Nucleus accumbens (tissue), 56 donors: Measurements from ENCODE around the gene PGA4.
"Not testable (repeated sequence)": the region's sequence is repeated elsewhere in the genome, so short reads cannot be mapped to it uniquely, and the experiment has no call there.

Experiments
- DNase-seq, 56 donors: peaks; one replicate each; lab custom pipeline; 2025; lab: John Stamatoyannopoulos, UW

The PGA4 gene

DNA sequence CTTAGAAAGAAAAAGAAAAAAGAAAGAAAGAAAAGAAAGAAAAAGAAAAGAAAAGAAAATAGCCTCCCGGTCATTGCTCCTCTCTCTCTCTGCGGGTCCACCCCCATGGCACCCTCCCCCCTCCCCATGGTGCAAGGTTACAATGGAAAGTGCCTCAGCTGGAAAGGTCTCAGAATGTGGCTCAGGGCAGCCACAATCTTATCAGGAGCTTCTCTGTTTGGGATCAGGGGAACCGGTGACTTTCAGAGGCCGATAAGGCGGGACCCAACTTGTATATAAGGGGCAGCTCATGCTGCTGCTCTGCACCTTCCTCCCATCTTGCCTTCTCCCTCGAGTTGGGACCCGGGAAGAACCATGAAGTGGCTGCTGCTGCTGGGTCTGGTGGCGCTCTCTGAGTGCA lies at the start of gene PGA4:
Gene PGA4, plus strand, starts transcription at position 301 of the 400 bp plus-strand sequence. Its CDS starts 54 bp downstream, at position 355.
- DNase-seq = not testable (repeated sequence)

- DNase-seq = no peak
These were observed 49.8 kb upstream of the PGA4 start for GRCh38 chr11:61172356-61172755.

- no peak for DNase-seq
These were observed 49.3 kb upstream of the PGA4 start for GRCh38 chr11:61172888-61173287.

GRCh38 chr11:61173456-61173855 lies 48.7 kb upstream of the PGA4 start:
- no peak for DNase-seq

- no peak for DNase-seq
These were observed 47.9 kb upstream of the PGA4 start for GRCh38 chr11:61174273-61174672.

GRCh38 chr11:61174949-61175348 lies 47.2 kb upstream of the PGA4 start:
- DNase-seq = no peak

- no peak for DNase-seq
These were observed 45.7 kb upstream of the PGA4 start for GRCh38 chr11:61176446-61176845.

DNA sequence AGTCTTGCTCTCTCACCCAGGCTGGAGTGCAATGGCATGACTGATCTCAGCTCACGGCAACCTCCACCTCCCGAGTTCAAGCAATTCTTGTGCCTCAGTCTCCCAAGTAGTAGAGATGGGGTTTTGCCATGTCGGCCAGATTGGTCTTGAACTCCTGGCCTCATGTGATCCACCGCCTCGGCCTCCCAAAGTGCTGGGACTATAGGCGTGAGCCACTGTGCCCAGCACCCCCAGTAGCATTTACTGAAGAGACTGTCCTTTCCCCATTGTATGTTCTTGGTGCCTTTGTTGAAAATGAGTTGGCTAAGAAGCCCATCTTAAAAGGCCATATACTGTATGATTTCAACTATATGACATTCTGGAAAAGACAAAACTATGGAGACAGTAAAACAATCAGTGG lies 41.9 kb upstream of the PGA4 start:
- not testable (repeated sequence) for DNase-seq

DNA sequence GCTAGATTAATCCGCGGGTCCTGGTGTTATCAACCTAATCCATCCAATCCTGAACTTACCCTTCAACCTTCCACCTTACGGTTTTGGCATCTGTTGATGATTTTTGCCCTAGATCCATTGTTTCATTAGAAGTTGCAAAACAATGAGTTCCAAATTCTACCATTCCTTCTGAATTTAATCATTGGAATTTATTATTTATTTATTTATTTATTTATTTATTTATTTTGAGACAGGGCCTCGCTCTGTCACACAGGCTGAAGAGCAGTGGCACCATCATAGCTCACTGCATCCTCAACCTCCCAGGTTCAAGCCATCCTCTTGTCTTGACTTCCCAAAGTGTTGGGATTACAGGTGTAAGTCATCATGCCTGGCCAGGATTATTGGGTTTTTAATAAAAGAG lies 40.7 kb upstream of the PGA4 start:
- no peak for DNase-seq

GRCh38 chr11:61183645-61184044 lies 38.5 kb upstream of the PGA4 start:
- DNase-seq = no peak

DNA sequence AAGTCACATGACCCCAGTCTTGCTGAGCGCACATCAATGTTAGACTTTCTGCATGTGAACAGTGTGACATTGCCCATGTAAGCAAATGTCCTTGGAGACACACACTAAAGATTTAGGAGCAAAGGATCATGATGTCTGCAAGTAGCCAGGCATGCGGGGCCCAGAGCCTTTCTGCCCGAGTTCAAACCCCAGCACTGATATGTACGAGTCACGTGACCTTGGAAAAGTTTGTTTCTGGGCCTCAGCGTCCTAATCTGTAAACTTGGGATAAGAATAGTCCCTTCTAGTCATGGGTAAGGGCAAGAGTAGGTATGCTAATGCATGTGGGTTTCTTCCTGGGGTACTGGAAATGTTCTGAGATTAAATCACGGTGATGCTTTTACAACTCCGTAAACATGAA lies 35.6 kb upstream of the PGA4 start:
- DNase-seq = no peak

DNA sequence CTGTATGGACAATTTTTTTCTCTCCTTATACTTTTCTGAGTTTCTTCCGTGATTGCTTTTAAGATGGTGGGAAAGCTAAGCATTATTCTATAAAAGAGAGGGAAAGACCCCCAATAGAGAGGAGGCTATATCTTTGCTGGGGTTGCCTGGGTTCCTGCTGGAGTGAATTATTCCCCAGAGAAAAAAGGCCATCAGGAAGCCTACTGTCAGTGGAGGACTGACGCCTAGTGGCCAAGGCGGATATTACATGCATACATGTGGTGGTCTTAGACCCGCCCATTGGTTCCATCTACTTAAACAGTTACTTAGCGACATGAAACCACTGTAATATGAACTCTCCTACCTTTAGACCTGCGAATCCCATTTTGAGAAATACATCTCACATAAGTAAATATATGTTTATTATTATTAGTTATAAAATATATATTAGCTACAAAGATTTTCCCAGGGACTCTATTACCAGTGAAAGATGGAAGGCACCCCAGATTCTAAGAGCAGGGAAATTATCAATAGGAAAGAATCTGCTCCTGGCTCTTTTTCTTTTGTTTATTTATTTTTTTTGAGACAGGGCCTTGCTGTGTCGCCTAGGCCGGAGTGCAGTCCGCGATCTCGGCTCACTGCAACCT lies 34.5 kb upstream of the PGA4 start:
- peak in 39 of 56 donors; percentile 1 to 85 (median 28) for DNase-seq

GRCh38 chr11:61189933-61190332 lies 32.2 kb upstream of the PGA4 start:
- DNase-seq = no peak

DNA sequence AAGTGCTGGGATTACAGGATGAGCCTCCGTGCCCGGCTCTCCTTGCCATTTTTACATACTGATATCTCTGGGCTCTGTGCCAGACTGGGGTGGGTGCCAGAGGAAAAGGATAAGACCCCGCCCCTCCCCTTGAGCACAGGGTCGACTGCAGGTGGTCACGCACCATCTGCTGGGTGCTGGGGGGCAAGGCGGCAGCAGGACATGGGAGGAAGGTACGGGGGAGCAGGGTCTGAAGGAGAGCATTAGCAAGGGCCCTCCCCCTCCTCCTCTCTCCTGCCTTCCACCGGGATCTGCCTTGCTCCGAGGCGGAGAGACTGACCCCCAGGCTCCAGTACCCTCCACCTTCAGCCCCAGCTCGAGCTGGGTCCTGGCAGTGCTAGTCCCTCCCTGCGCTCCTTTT lies 28.6 kb upstream of the PGA4 start:
- DNase-seq = no peak

- no peak for DNase-seq
These were observed 27.9 kb upstream of the PGA4 start for GRCh38 chr11:61194169-61194671.

DNA sequence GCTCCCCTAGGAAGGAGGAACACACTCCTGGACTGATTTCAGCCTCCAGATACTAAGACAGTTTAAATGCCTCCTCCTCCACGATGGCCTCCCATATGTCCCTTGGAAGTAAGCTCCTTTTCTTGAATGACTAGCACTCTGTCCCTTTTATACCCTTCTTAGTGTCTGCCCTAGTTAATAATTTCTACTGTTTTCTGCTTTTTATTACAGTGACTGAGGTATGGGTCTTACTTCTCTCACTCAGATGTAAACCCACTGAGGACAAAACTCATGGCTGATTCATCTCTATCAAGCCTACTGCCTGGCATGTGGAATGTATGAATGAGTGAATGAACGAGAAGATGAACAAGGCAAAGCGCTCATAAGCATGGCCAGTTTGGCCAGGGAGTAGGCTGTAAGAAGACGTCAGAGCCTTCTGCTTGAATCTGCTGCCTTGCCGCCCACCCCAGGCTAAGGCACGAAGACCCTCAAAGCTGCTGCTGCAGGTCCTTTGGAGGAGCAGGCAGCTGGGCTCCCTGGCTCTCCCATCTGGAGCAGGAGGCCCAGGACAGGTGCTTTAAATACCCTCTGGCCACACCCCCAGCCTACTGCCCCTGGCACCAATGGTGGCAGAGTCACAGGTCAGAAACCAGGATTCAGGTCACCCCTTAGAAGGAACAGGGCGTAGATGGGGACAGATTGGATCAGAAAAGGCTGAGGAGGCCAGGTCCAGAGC lies 27.0 kb upstream of the PGA4 start:
- DNase-seq = no peak

- DNase-seq = no peak
These were observed 26.4 kb upstream of the PGA4 start for GRCh38 chr11:61195719-61196118.

GRCh38 chr11:61198361-61198760 lies 23.8 kb upstream of the PGA4 start:
- no peak for DNase-seq

DNA sequence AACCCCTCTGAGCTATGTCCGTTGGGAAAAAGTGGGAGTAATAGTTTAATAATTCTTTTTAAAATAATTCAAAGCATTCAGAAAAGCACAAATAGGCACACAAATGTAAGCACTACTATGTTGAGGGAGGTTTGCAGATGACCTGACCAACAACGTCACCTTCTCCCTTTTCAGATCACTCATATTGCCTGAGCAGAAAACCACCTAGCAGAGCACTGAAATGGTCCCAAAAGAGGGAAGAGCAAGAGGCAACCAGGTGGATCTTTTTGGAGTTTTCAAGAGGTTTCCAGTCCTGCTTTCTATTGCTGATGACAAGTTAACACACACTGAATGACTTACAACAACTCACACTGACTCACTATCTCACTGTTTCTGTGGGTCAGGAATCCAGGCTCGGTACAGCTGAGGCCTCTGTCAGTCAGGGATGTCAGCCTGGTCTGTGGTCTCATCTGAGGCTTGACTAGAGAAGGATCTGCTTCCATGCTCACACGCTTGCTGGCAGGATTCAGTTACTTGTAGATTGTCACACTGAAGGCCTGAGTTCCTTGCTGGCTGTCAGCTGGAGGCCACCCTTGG lies 23.1 kb upstream of the PGA4 start:
- no peak for DNase-seq

- DNase-seq = no peak
These were observed 20.7 kb upstream of the PGA4 start for GRCh38 chr11:61201476-61201875.

DNA sequence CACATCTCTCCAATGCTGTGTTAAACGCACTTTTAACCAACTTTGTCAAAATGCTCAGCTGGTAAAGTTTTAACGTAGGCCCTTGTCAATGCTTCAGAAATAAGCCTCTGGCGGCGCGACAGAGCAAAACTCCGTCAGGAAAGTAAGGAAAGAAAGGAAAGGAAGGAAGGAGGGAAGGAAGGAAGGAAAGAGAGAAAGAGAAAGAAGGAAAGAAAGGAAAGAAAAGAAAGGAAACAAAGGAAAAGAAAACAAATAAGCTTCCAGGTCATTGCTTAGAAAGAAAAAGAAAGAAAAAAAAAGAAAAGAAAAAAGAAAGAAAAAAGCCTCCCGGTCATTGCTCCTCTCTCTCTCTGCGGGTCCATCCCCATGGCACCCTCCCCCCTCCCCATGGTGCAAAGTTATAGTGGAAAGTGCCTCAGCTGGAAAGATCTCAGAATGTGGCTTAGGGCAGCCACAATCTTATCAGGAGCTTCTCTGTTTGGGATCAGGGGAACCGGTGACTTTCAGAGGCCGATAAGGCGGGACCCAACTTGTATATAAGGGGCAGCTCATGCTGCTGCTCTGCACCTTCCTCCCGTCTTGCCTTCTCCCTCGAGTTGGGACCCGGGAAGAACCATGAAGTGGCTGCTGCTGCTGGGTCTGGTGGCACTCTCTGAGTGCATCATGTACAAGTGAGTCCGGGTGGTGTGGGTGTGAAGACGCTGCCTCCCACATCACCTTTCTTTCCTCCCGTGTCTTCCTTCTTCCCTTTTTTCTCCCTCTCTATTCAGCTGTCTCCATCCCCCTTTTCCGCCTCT lies 19.0 kb upstream of the PGA4 start, which contains the start of gene PGA3:
Gene PGA3, plus strand, starts transcription at position 566 of the 797 bp plus-strand sequence. Its CDS starts 50 bp downstream, at position 616.
- DNase-seq = not testable (repeated sequence)
